ENCODE measurements around the gene UBE2M.

GRCh38 chr19:58573658-58574164, 15.3 kb upstream of the UBE2M start:
- TF ChIP-seq HDAC2 (IDR thresholded peaks at IDR 0.05) (no peak), BHLHE40 (IDR thresholded peaks at IDR 0.05; ENCODE audit: low read depth, low read length) (no peak), POLR2A (IDR thresholded peaks at IDR 0.05; ENCODE audit: low read length) (no peak), JUN (IDR thresholded peaks at IDR 0.05) (no peak), MAX (IDR thresholded peaks at IDR 0.05) (no peak), FOSL2 (IDR thresholded peaks at IDR 0.05) (no peak), FOSL2 (CRISPR knock-in tag; IDR thresholded peaks at IDR 0.05) (no peak), EP300 (IDR thresholded peaks at IDR 0.05) (no peak), CEBPB (IDR thresholded peaks at IDR 0.05) (no peak), GATA3 (IDR thresholded peaks at IDR 0.05; ENCODE audit: borderline replicate concordance) (no peak), USF2 (IDR thresholded peaks at IDR 0.05) (no peak), JUNB (IDR thresholded peaks at IDR 0.05) (no peak)
- TF ChIP-seq, protein P1, sequence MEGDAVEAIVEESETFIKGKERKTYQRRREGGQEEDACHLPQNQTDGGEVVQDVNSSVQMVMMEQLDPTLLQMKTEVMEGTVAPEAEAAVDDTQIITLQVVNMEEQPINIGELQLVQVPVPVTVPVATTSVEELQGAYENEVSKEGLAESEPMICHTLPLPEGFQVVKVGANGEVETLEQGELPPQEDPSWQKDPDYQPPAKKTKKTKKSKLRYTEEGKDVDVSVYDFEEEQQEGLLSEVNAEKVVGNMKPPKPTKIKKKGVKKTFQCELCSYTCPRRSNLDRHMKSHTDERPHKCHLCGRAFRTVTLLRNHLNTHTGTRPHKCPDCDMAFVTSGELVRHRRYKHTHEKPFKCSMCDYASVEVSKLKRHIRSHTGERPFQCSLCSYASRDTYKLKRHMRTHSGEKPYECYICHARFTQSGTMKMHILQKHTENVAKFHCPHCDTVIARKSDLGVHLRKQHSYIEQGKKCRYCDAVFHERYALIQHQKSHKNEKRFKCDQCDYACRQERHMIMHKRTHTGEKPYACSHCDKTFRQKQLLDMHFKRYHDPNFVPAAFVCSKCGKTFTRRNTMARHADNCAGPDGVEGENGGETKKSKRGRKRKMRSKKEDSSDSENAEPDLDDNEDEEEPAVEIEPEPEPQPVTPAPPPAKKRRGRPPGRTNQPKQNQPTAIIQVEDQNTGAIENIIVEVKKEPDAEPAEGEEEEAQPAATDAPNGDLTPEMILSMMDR (IDR thresholded peaks at IDR 0.05) = no peak
